ENCODE measurements around the gene HMMR. TPM values are rescaled to one million over a fixed set of nuclear protein-coding genes. Genes with fewer than 3 reads are reported as not detected.
A peak's percentile ranks its signal among the peaks of the same experiment; 100 is the strongest.

HMMR gene
- total RNA-seq, 1 experiment from 2014 or later: 54.9 TPM

GRCh38 chr5:163498886-163499285 is 38.5 kb downstream of the HMMR start:
- no peak overlapping the region for H3K4me2 ChIP-seq (ENCODE audit: low read length)
- POLR2A ChIA-PET: no interaction called here
- RAD21 ChIA-PET (ENCODE audit: low non-redundant PET in 1 of 2, low total read pairs in 2 of 2, uncharacterized antibody in 2 of 2, unreplicated experiment in 2 of 2): no interaction called here

GRCh38 chr5:163502521-163502920 is 42.1 kb downstream of the HMMR start:
- Histone ChIP-seq H3K4me2 (ENCODE audit: low read length) (peak overlapping the region; percentile 75), H4K20me1 (ENCODE audit: insufficient read depth) (no peaks in the 10 kb centered on the region), H3K27ac (ENCODE audit: low read depth, low read length) (peak overlapping the region; percentile 71; the same call in 1 of the 2 replicates), H3K4me3 (replicated peaks in 1 of 2; ENCODE audit: low read depth in 1 of 2, low read length in 2 of 2) (peak overlapping the region; percentile 61 to 76), H3K9me2 (ENCODE audit: insufficient read depth) (no peaks in the 10 kb centered on the region), H3K79me2 (ENCODE audit: insufficient read depth, low read length) (peaks cover 19% of the 10 kb centered on the region), H3K9me3 (ENCODE audit: control insufficient read depth in 1 of 2, insufficient read depth in 1 of 2, low read depth in 1 of 2, low read length in 2 of 2) (no peaks in the 10 kb centered on the region), H2AFZ (ENCODE audit: low read depth, low read length, poor library complexity, severe bottlenecking) (peak overlapping the region; percentile 88), H3K9ac (ENCODE audit: low read length) (peak overlapping the region; percentile 65), H3K36me3 (ENCODE audit: control insufficient read depth in 1 of 2, insufficient read depth in 2 of 2, low read length in 2 of 2) (no peaks in the 10 kb centered on the region), H3K4me1 (ENCODE audit: control insufficient read depth in 1 of 2, insufficient read depth in 2 of 2, low read length in 2 of 2) (peaks cover 6 to 27% of the 10 kb centered on the region in 2 experiments; a peak in 3 of 4 replicates), H3K27me3 (ENCODE audit: insufficient read depth, low read length) (no peaks in the 10 kb centered on the region)
- intact Hi-C loops (cut with micrococcal nuclease): loop anchor here (2.0 kb wide), 1 partner anchor 30 kb away; no protein-coding TSS in a partner anchor
- CTCF ChIA-PET: no interaction called here
- TF ChIP-seq ZBTB33 (IDR thresholded peaks at IDR 0.05; ENCODE audit: extremely low read depth, insufficient replicate concordance, low read length) (no peak), MAX (IDR thresholded peaks at IDR 0.05) (no peak), ZFX (IDR thresholded peaks at IDR 0.05) (no peak), EGR1 (IDR thresholded peaks at IDR 0.05; ENCODE audit: low read depth) (no peak), SRF (IDR thresholded peaks at IDR 0.05; ENCODE audit: low read depth) (no peak), POLR2AphosphoS5 (IDR thresholded peaks at IDR 0.05; ENCODE audit: low read depth, low read length) (no peak), EZH2 (IDR thresholded peaks at IDR 0.05) (no peak), TCF7L2 (IDR thresholded peaks at IDR 0.05; ENCODE audit: borderline replicate concordance, extremely low read depth, insufficient read depth, insufficient read length) (no peak)
- no TSS peak for BruUV-seq (replicated peaks)
- POLR2A ChIA-PET: interaction anchor here (1.2 to 1.6 kb wide), 3 partner anchors 27 to 58 kb away, joined by 3 to 10 read pairs (median 3); partner anchors contain the start of genes HMMR and NUDCD2
- no peak for ATAC-seq
- RAD21 ChIA-PET (ENCODE audit: low non-redundant PET in 1 of 2, low total read pairs in 2 of 2, uncharacterized antibody in 2 of 2, unreplicated experiment in 2 of 2): no interaction called here
- no peak for DNase-seq (ENCODE audit: low read depth, low spot score)

More at GRCh38 chr5:163498886-163499285, 38.5 kb downstream of the HMMR start:
- H3K27ac ChIP-seq (ENCODE audit: low read depth, low read length): no peak overlapping the region
- H3K9me3 ChIP-seq (ENCODE audit: control insufficient read depth in 1 of 2, insufficient read depth in 1 of 2, low read depth in 1 of 2, low read length in 2 of 2): 0 out of 4 replicates have a peak, but pooled peaks cover 0 to 3% of the 10 kb centered on the region in 2 experiments
- TF ChIP-seq EGR1 (IDR thresholded peaks at IDR 0.05; ENCODE audit: low read depth): no peak
- no peak for TF ChIP-seq ELF1 (IDR thresholded peaks at IDR 0.05; ENCODE audit: borderline replicate concordance, low read depth)
- no peak for TF ChIP-seq ATF3 (IDR thresholded peaks at IDR 0.05)
- no peak for TF ChIP-seq POLR2A (IDR thresholded peaks at IDR 0.05; ENCODE audit: borderline replicate concordance, extremely low read depth, insufficient read depth, insufficient read length)
- no peak for TF ChIP-seq SP1 (IDR thresholded peaks at IDR 0.05; ENCODE audit: low read depth)
- no peak for TF ChIP-seq SIN3A (IDR thresholded peaks at IDR 0.05; ENCODE audit: low read depth)
- TF ChIP-seq MAX (IDR thresholded peaks at IDR 0.05): no peak
- no peaks in the 10 kb centered on the region for H3K36me3 ChIP-seq (ENCODE audit: control insufficient read depth in 1 of 2, insufficient read depth in 2 of 2, low read length in 2 of 2)
- BruUV-seq (replicated peaks): no TSS peak
- no peaks in the 10 kb centered on the region for H4K20me1 ChIP-seq (ENCODE audit: insufficient read depth)
- H3K4me1 ChIP-seq (ENCODE audit: control insufficient read depth in 1 of 2, insufficient read depth in 2 of 2, low read length in 2 of 2): peaks cover 0 to 10% of the 10 kb centered on the region in 2 experiments; a peak in 2 of 4 replicates
- ATAC-seq (no peak), DNase-seq (ENCODE audit: low read depth, low spot score) (no peak)
- H3K27me3 ChIP-seq (ENCODE audit: insufficient read depth, low read length): no peaks in the 10 kb centered on the region
- H3K9me2 ChIP-seq (ENCODE audit: insufficient read depth): no peaks in the 10 kb centered on the region
- CTCF ChIA-PET: no interaction called here
- intact Hi-C loops (cut with micrococcal nuclease): no loop called here
- H3K4me3 ChIP-seq (replicated peaks in 1 of 2; ENCODE audit: low read depth in 1 of 2, low read length in 2 of 2): no peak overlapping the region
- no peak overlapping the region for H3K9ac ChIP-seq (ENCODE audit: low read length)
- peak overlapping the region; percentile 19 for H2AFZ ChIP-seq (ENCODE audit: low read depth, low read length, poor library complexity, severe bottlenecking)
- H3K79me2 ChIP-seq (ENCODE audit: insufficient read depth, low read length): no peaks in the 10 kb centered on the region
